NCI-H2107 (cell line): Measurements from ENCODE around the gene MASTL.
A peak's percentile ranks its signal among the peaks of the same experiment; 100 is the strongest.
"Not testable (repeated sequence)": the region's sequence is repeated elsewhere in the genome, so short reads cannot be mapped to it uniquely, and the experiment has no call there.

Experiments
- DNase-seq: peaks from one replicate; lab custom pipeline; 2025; lab: John Stamatoyannopoulos, UW

The MASTL gene

GRCh38 chr10:27155066-27155754 is at the start of gene MASTL:
Gene MASTL (plus strand): TSS chr10:27155352. CDS start chr10:27155427, 75 bp downstream.
- peak; percentile 15 for DNase-seq

GRCh38 chr10:27108165-27108564 is 47.0 kb upstream of the MASTL start:
- DNase-seq, result no peak

GRCh38 chr10:27134371-27134770 is 20.8 kb upstream of the MASTL start:
- DNase-seq, result no peak

- no peak for DNase-seq
Measured at GRCh38 chr10:27138277-27138676, 16.9 kb upstream of the MASTL start.

GRCh38 chr10:27143686-27144085 is 11.5 kb upstream of the MASTL start:
- no peak for DNase-seq

GRCh38 chr10:27145937-27146336 is 9.2 kb upstream of the MASTL start:
- DNase-seq, result no peak

GRCh38 chr10:27147701-27148100 is 7.5 kb upstream of the MASTL start:
- DNase-seq, result no peak

GRCh38 chr10:27150261-27150660 is 4.9 kb upstream of the MASTL start:
- DNase-seq, result no peak

GRCh38 chr10:27152687-27153086 is 2.5 kb upstream of the MASTL start:
- no peak for DNase-seq

GRCh38 chr10:27153329-27153728 is 1.8 kb upstream of the MASTL start:
- DNase-seq, result no peak

- no peak for DNase-seq
Measured at GRCh38 chr10:27153845-27154193, 1.3 kb upstream of the MASTL start.

- not testable (repeated sequence) for DNase-seq
Measured at GRCh38 chr10:27156566-27156965, 1.4 kb downstream of the MASTL start.

- DNase-seq, result no peak
Measured at GRCh38 chr10:27157150-27157549, 2.0 kb downstream of the MASTL start.

GRCh38 chr10:27158421-27158820 is 3.3 kb downstream of the MASTL start:
- no peak for DNase-seq

- no peak for DNase-seq
Measured at GRCh38 chr10:27169849-27170248, 14.7 kb downstream of the MASTL start.

- no peak for DNase-seq
Measured at GRCh38 chr10:27188259-27188658, 33.1 kb downstream of the MASTL start.

- DNase-seq, result no peak
Measured at GRCh38 chr10:27188897-27189296, 33.7 kb downstream of the MASTL start.

GRCh38 chr10:27190508-27190907 is 35.4 kb downstream of the MASTL start:
- no peak for DNase-seq

GRCh38 chr10:27192284-27192683 is 37.1 kb downstream of the MASTL start:
- no peak for DNase-seq

- DNase-seq, result no peak
Measured at GRCh38 chr10:27197980-27198620, 42.9 kb downstream of the MASTL start.

GRCh38 chr10:27203806-27204205 is 48.7 kb downstream of the MASTL start:
- DNase-seq, result no peak

GRCh38 chr10:27207350-27207749 is 52.2 kb downstream of the MASTL start:
- DNase-seq, result no peak

GRCh38 chr10:27223964-27224363 is 68.8 kb downstream of the MASTL start:
- DNase-seq, result no peak

- no peak for DNase-seq
Measured at GRCh38 chr10:27225011-27225590, 69.9 kb downstream of the MASTL start.
